Measurements from ENCODE around the gene PCDHA9.
"Not testable (repeated sequence)": the region's sequence is repeated elsewhere in the genome, so short reads cannot be mapped to it uniquely, and the experiment has no call there.

PCDHA9 gene, protein sequence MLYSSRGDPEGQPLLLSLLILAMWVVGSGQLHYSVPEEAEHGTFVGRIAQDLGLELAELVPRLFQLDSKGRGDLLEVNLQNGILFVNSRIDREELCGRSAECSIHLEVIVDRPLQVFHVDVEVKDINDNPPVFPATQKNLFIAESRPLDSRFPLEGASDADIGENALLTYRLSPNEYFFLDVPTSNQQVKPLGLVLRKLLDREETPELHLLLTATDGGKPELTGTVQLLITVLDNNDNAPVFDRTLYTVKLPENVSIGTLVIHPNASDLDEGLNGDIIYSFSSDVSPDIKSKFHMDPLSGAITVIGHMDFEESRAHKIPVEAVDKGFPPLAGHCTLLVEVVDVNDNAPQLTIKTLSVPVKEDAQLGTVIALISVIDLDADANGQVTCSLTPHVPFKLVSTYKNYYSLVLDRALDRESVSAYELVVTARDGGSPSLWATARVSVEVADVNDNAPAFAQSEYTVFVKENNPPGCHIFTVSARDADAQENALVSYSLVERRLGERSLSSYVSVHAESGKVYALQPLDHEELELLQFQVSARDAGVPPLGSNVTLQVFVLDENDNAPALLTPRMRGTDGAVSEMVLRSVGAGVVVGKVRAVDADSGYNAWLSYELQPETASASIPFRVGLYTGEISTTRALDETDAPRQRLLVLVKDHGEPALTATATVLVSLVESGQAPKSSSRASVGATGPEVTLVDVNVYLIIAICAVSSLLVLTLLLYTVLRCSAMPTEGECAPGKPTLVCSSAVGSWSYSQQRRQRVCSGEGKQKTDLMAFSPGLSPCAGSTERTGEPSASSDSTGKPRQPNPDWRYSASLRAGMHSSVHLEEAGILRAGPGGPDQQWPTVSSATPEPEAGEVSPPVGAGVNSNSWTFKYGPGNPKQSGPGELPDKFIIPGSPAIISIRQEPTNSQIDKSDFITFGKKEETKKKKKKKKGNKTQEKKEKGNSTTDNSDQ

DNA sequence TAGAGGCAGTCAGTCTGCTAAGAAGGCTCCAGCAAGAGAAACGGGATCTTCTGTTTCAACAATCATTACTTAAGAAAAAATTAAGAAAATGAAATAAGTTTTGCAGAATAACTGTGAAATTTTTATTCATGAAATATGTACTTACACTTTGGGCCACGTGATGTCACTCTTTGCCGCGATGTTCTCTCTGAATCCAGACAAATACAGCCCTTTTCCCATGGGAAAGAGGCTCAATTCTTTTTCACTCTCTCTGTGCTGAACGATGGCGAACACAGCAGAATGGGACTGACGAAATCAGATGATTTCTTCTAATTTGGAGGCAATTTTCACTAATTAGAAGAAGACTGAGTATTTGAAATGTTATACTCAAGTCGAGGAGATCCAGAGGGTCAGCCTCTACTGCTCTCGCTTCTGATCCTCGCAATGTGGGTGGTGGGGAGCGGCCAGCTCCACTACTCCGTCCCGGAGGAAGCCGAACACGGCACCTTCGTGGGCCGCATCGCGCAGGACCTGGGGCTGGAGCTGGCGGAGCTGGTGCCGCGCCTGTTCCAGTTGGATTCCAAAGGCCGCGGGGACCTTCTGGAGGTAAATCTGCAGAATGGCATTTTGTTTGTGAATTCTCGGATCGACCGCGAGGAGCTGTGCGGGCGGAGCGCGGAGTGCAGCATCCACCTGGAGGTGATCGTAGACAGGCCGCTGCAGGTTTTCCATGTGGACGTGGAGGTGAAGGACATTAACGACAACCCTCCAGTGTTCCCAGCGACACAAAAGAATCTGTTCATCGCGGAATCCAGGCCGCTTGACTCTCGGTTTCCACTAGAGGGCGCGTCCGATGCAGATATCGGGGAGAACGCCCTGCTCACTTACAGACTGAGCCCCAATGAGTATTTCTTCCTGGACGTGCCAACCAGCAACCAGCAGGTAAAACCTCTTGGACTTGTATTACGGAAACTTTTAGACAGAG lies at the start of gene PCDHA9:
Gene PCDHA9 (plus strand): TSS at position 244 of the 964 bp plus-strand sequence. CDS start 114 bp downstream, at position 358.
- DNase-seq (ENCODE audit: low spot score), result not testable (repeated sequence)

DNA sequence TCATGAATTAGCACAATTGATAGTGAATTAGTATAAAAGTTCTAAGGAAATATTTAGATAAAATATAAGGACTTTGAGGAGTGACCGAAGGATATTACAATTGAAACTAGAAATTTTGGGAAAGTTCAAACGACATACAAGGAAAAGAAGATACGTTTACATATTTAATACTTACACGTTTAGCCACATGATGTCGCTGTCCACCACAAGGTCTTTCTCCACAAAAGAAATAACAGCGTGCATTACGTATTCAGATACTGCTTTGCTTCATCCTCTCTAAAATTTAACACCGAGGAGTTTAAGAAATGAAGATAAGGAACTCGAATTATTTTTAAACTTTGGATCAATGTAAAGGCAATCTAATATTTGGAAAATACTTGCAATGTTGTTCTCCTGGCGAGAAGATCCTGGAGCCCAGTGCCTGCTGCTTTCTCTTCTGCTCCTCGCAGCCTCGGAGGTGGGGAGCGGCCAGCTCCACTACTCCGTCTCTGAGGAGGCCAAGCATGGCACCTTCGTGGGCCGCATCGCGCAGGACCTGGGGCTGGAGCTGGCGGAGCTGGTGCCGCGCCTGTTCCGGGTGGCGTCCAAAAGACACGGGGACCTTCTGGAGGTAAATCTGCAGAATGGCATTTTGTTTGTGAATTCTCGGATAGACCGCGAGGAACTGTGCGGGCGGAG lies 47.2 kb upstream of the PCDHA9 start, which contains the start of gene PCDHA3:
Gene PCDHA3 (plus strand): TSS at position 242 of the 678 bp plus-strand sequence.
- no peak for DNase-seq (ENCODE audit: low spot score)

DNA sequence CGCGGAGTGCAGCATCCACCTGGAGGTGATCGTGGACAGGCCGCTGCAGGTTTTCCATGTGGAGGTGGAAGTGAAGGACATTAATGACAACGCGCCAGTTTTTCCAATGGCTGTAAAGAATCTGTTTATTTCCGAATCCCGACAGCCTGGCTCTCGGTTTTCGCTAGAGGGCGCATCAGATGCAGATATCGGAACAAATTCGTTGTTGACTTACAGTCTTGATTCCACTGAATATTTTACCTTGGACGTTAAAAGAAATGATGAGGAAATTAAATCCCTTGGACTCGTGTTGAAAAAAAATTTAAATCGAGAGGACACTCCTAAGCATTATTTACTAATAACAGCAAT lies 46.7 kb upstream of the PCDHA9 start:
- DNase-seq (ENCODE audit: low spot score), result no peak

DNA sequence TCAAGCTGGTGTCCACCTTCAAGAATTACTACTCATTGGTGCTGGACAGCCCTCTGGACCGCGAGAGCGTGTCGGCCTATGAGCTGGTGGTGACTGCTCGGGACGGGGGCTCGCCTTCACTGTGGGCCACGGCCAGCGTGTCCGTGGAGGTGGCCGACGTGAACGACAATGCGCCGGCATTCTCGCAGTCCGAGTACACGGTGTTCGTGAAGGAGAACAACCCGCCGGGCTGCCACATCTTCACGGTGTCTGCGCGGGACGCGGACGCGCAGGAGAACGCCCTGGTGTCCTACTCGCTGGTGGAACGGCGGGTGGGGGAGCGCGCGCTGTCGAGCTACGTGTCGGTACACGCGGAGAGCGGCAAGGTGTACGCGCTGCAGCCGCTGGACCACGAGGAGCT lies 45.8 kb upstream of the PCDHA9 start:
- not testable (repeated sequence) for DNase-seq (ENCODE audit: low spot score)

DNA sequence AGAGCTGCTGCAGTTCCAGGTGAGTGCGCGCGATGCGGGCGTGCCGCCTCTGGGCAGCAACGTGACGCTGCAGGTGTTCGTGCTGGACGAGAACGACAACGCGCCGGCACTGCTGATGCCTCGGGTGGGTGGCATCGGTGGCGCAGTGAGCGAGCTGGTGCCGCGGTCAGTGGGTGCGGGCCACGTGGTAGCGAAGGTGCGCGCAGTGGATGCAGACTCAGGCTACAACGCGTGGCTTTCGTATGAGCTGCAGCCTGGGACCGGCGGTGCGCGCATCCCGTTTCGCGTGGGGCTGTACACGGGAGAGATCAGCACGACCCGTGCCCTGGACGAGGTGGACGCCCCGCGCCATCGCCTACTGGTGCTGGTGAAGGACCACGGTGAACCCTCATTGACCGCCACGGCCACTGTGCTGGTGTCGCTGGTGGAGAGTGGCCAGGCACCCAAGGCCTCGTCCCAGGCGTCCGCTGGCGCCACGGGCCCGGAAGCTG lies 45.4 kb upstream of the PCDHA9 start:
- DNase-seq (ENCODE audit: low spot score), result no peak

DNA sequence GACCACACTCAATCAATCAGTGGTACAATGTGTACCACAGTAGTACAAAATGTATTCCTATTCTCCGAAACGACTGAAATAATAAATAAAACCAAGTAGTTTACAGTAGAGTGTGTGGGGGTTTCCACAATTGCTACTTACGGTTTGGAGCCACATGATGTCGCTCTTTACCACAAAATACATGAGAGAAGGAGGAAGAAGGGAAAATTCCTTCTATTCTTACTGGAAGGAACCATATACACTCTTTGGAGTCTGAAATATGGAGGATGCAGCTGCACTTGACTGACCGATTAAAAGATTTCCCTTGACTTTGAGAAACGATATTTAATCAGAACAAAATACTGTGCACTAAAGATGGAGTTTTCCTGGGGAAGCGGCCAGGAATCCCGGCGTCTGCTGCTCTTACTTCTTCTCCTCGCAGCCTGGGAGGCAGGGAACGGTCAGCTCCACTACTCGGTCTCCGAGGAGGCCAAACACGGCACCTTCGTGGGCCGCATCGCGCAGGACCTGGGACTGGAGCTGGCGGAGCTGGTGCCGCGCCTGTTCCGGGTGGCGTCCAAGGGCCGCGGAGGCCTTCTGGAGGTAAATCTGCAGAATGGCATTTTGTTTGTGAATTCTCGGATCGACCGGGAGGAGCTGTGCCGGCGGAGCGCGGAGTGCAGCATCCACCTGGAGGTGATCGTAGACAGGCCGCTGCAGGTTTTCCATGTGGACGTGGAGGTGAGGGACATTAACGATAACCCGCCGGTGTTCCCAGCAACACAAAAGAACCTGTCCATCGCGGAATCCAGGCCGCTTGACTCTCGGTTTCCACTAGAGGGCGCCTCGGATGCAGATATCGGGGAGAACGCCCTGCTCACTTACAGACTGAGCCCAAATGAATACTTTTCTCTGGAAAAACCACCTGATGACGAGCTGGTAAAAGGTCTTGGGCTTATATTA lies 41.1 kb upstream of the PCDHA9 start, which contains the start of gene PCDHA4:
Gene PCDHA4 (plus strand): TSS at position 235 of the 942 bp plus-strand sequence.
- peak; percentile 71 for DNase-seq (ENCODE audit: low spot score)

DNA sequence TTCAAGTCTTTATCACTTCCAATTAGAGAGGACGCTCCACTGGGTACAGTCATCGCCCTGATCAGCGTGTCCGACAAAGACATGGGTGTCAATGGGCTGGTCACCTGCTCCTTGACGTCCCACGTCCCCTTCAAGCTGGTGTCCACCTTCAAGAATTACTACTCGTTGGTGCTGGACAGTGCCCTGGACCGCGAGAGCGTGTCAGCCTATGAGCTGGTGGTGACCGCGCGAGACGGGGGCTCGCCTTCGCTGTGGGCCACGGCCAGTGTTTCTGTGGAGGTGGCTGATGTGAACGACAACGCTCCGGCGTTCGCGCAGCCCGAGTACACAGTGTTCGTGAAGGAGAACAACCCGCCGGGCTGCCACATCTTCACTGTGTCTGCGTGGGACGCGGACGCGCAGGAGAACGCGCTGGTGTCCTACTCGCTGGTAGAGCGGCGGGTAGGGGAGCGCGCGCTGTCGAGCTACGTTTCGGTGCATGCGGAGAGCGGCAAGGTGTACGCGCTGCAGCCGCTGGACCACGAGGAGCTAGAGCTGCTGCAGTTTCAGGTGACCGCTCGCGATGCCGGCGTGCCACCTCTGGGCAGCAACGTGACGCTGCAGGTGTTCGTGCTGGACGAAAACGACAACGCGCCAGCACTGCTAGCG lies 39.8 kb upstream of the PCDHA9 start:
- not testable (repeated sequence) for DNase-seq (ENCODE audit: low spot score)

DNA sequence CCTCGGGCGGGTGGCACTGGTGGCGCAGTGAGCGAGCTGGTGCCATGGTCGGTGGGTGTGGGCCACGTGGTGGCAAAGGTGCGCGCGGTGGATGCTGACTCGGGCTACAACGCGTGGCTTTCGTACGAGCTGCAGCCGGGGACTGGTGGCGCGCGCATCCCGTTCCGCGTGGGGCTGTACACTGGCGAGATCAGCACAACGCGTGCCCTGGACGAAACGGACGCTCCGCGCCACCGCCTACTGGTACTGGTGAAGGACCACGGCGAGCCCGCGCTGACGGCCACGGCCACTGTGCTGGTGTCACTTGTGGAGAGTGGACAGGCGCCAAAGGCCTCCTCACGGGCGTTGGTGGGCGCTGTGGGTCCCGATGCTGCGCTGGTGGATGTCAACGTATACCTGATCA lies 39.3 kb upstream of the PCDHA9 start:
- no peak for DNase-seq (ENCODE audit: low spot score)

DNA sequence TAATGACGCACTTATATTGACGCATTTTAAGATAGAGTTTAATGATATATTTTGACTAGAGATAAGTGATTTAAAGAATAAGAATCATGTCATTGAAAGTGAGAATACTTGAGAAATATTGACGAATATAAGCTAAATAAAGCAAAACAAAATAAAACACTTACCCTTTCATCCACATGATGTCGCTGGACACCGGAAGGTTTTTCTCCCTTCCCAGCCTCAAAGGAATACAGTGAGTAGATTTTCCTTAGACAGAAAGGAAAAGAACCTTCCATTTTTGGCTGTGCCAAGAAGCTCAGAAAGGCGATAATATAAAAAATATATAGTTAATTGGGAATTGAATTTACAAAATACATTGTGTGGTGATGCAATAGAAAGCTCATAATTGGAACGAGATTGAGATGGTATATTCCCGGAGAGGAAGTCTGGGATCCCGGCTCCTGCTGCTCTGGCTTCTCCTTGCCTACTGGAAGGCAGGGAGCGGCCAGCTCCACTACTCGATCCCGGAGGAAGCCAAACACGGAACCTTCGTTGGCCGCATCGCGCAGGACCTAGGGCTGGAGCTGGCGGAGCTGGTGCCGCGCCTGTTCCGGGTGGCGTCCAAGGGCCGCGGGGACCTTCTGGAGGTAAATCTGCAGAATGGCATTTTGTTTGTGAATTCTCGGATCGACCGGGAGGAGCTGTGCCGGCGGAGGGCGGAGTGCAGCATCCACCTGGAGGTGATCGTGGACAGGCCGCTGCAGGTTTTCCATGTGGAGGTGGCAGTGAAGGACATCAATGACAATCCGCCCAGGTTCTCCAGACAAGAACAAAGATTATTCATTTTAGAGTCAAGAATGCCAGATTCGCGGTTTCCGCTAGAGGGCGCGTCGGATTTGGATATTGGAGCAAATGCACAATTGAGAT lies 26.6 kb upstream of the PCDHA9 start, which contains the start of gene PCDHA5:
Gene PCDHA5 (plus strand): TSS at position 239 of the 906 bp plus-strand sequence.
- peak; percentile 72 for DNase-seq (ENCODE audit: low spot score)

DNA sequence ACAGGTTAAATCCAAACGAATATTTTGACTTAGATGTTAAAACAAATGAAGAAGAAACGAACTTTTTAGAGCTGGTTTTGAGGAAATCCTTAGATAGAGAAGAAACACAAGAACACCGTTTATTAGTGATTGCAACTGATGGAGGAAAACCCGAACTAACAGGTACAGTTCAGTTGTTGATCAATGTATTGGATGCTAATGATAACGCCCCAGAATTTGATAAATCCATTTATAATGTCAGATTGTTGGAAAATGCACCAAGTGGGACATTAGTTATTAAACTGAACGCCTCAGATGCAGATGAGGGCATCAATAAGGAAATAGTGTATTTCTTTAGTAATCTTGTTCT lies 25.9 kb upstream of the PCDHA9 start:
- no peak for DNase-seq (ENCODE audit: low spot score)

DNA sequence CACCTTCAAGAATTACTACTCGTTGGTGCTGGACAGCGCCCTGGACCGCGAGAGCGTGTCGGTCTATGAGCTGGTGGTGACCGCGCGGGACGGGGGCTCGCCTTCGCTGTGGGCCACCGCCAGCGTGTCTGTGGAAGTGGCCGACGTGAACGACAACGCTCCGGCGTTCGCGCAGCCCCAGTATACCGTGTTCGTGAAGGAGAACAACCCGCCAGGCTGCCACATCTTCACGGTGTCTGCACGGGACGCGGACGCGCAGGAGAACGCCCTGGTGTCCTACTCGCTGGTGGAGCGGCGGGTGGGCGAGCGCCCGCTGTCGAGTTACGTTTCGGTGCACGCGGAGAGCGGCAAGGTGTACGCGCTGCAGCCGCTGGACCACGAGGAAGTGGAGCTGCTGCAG lies 25.2 kb upstream of the PCDHA9 start:
- DNase-seq (ENCODE audit: low spot score), result not testable (repeated sequence)

DNA sequence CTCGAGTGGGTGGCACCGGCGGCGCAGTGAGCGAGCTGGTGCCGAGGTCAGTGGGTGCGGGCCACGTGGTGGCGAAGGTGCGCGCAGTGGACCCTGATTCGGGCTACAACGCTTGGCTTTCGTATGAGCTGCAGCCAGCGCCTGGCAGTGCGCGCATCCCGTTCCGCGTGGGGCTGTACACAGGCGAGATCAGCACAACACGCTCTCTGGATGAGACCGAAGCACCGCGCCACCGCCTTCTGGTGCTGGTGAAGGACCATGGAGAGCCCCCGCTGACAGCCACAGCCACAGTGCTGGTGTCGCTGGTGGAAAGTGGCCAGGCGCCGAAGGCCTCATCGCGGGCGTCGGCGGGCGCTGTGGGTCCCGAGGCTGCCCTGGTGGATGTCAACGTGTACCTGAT lies 24.7 kb upstream of the PCDHA9 start:
- no peak for DNase-seq (ENCODE audit: low spot score)

DNA sequence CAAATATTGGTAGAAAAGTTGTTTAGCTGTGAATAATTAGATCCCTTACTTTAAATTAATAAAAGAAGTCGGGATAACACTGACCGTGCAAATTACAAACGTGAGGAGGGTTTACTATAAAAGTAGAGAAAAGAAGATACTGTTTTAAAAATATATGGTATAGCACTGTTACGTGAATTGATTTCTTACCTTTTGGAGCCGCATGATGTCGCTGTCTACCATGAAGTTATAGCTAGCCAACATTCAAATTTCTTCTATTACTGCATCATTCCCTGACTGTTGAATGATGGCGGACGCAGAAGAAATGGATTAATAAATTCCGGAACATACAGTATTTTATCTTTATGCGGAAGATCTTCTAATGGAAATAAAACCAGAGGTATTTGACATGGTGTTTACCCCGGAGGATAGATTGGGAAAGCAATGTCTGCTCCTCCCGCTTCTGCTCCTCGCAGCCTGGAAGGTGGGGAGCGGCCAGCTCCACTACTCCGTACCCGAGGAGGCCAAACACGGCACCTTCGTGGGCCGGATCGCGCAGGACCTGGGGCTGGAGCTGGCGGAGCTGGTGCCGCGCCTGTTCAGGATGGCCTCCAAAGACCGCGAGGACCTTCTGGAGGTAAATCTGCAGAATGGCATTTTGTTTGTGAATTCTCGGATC lies 20.3 kb upstream of the PCDHA9 start, which contains the start of gene PCDHA6:
Gene PCDHA6 (plus strand): TSS at position 257 of the 658 bp plus-strand sequence. CDS start 132 bp downstream, at position 389.
- no peak for DNase-seq (ENCODE audit: low spot score)

DNA sequence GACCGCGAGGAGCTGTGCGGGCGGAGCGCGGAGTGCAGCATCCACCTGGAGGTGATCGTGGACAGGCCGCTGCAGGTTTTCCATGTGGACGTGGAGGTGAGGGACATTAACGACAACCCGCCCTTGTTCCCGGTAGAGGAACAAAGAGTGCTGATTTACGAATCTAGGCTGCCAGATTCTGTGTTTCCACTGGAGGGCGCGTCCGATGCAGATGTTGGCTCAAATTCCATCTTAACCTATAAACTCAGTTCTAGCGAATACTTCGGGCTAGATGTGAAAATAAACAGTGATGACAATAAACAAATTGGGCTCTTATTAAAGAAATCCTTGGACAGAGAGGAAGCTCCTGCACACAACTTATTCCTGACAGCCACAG lies 19.8 kb upstream of the PCDHA9 start:
- no peak for DNase-seq (ENCODE audit: low spot score)

DNA sequence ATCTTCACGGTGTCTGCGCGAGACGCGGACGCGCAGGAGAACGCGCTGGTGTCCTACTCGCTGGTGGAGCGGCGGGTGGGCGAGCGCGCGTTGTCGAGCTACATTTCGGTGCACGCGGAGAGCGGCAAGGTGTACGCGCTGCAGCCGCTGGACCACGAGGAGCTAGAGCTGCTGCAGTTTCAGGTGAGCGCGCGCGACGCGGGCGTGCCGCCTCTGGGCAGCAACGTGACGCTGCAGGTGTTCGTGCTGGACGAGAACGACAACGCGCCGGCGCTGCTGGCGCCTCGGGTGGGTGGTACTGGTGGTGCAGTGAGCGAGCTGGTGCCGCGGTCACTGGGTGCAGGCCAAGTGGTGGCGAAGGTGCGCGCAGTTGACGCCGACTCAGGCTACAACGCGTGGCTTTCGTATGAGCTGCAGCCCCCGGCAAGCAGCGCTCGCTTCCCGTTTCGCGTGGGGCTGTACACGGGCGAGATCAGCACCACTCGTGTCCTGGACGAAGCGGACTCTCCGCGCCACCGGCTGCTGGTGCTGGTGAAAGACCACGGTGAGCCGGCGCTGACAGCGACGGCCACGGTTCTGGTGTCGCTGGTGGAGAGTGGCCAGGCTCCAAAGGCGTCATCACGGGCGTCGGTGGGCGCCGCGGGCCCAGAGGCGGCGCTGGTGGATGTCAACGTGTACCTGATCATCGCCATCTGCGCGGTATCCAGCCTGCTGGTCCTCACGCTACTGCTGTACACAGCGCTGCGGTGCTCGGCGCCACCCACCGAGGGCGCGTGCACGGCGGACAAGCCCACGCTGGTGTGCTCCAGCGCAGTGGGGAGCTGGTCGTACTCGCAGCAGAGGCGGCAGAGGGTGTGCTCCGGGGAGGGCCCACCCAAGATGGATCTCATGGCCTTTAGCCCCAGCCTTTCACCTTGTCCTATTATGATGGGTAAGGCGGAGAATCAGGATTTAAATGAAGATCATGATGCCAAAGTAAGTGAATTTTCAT lies 18.4 kb upstream of the PCDHA9 start:
- DNase-seq (ENCODE audit: low spot score), result not testable (repeated sequence)

DNA sequence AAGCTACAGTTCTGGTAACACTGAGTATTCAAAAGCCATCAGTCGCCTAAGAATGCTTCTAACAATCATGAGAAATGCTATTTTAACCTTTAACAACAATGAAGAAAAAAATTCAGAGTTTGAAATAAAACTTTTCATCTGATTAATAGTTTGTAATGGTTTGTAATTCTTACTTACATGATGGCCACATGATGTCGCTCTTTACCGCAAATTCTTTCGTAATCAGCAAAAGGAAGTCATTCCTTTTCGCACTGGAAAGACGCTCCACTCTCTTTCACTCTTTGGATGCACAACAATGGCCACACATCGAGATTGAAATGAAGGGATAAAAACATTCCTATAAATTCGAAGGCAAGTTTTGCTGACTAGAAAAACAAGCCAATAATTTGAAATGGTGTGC lies 14.2 kb upstream of the PCDHA9 start, which contains the start of gene PCDHA7:
Gene PCDHA7 (plus strand): TSS at position 277 of the 400 bp plus-strand sequence. CDS start 115 bp downstream, at position 392.
- DNase-seq (ENCODE audit: low spot score), result no peak
